GM21381 (cell line): ENCODE measurements around the gene BARHL1.

Experiments used
- ATAC-seq: cut with Tn5 transposase; IDR thresholded peaks from one replicate; pipeline ENCODE4 v1.9.1; 2021; ENCODE audit warnings: mild to moderate bottlenecking, moderate library complexity; ENCODE audit not compliant: unreplicated experiment

BARHL1 gene

DNA sequence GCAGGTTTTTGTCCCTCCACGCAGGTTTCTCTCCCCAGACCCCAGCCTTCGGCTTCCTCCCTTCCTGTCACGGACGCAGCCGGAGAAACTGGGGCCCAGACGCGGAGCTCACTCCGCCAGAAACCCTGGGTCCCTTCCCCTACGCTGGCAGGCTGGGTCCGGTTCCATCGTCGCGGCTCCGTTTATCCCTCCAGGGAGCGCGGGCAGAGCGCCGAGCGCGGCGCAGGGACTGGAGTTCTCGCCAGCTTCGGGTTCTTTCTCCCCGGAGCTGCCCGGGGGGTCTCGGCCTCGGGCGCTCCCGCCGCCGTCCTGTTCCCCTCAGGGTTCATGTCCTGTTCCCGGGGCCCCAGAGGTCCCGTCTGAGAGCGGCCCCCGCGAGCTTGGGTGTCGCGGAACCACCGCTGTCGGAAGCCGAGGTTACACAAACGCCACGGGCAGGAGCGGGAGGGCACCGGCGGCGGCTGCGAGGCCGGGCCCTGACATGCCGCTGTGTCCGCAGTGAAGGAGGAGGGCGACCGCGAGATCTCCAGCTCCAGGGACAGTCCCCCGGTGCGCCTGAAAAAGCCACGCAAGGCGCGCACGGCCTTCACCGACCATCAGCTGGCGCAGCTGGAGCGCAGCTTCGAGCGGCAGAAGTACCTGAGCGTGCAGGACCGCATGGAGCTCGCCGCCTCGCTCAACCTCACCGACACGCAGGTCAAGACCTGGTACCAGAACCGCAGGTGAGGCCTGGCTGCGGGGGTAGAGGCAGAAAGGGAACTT, 4.6 kb downstream of the BARHL1 start:
- no peak for ATAC-seq

DNA sequence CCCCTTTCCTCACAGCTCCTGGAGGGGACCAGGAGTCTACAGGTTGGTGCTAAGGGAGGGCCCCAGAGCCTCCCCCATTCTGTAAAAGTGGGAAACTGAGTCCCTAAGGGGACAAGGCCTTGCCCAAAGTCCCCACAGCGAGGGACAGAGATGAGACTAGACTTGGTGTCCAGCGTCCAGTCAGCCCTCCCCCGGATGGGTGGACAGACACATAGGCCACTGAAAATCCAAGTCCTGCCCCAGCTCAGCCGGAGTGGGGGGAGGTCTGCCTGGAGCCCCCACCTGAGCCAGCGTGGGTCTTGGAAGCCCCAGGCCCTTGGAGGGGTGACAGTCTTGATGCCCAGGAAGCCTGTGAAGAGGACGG, 5.2 kb downstream of the BARHL1 start:
- ATAC-seq = no peak

DNA sequence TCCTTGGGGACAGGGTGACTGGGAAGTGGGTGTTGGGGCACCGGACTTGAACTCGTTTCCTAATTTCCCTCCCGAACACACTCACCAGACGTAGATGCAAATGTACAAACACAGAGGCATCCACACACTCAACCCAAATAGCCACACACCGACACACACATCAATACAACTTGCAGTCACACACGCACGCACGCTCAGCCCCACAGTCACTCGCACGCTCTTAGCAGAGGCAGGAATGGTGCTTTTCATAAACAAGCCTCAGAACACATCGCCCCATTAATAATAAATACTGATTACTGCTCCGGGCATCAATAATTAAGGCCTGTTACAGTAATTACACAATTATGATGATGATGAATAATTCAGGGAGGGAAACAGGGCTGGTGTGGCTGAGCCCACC, 5.7 kb downstream of the BARHL1 start:
- ATAC-seq = no peak

DNA sequence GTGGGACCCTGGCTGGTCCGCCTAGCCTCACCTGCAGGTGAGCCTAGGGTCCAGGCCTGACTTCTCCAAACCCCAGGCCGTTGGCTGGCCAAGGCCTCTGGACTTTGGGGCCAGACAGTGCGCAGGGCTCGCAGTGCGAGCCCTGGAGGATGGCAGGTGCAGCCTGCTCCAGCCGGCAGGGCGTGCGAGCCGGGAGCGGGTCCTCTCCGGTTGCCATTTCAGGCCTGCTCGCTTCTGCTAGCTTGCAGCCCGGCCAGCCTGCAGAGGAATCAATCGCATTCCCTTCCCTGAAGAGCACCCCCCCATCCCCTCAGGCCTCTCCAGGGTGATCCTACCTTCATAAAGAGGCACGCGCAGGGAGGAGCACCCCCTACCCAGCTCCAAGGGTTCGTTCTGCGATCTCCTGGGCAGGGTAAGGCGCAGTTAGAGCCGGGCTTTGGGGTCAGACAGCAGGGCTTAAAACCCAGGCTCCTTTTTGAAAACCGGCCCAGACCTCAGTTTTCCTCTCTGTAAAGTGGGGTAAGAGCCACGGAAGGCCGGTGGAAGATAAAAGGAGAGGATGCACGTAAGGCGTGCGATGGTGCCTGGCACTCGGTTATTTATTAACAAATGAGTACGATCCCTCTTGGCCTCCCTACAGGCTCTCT, 6.2 kb downstream of the BARHL1 start:
- ATAC-seq = no peak

DNA sequence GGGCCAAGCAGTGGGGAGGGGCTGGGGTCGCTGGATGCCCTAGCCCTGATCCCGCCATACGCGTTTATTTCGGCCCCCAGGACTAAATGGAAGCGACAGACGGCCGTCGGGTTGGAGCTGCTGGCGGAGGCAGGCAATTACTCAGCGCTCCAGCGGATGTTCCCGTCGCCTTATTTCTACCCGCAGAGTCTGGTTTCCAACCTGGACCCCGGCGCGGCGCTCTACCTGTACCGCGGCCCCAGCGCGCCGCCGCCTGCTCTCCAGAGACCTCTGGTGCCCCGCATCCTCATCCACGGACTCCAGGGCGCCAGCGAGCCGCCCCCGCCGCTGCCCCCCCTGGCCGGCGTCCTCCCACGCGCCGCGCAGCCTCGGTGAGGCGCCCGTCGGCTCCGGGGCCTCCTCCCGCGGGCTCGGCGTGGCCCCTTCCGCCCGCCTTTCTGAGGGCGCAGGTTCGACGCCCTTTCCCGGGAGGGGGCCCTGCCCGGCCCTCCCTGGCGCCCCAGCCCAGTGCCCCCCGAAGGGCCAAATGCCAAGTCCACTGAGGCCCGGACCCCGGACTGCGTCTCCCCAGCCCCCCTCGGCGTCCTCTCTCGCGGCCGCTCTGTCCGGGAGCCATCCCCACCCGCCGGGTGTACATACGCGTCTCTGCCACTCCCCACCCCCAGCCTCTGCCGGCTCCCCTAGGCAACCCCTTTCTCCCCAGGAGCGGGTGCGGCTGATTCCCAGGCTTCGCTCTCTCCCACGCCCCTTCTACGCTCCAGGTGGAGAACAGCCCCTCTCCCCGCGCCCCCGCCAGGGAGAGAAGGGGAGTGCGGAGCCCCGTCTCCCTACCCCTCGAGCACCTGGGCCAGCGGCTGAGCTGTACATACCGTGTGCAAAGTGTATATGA, 7.0 kb downstream of the BARHL1 start:
- ATAC-seq = no peak

DNA sequence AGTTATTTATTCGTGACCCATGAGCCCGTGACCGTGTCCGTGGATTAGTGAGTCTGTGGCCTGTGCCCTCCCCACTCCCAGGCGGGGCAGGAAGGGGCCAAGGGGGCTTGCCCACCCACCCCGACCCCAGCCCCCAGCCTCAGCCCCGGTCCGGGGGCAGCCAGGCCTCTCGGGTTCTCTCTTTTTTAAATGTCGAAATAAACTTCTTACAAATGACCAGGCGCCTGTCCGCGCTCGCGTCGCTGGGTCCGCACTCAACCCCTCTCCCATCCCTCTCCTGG, 7.6 kb downstream of the BARHL1 start:
- ATAC-seq = no peak

DNA sequence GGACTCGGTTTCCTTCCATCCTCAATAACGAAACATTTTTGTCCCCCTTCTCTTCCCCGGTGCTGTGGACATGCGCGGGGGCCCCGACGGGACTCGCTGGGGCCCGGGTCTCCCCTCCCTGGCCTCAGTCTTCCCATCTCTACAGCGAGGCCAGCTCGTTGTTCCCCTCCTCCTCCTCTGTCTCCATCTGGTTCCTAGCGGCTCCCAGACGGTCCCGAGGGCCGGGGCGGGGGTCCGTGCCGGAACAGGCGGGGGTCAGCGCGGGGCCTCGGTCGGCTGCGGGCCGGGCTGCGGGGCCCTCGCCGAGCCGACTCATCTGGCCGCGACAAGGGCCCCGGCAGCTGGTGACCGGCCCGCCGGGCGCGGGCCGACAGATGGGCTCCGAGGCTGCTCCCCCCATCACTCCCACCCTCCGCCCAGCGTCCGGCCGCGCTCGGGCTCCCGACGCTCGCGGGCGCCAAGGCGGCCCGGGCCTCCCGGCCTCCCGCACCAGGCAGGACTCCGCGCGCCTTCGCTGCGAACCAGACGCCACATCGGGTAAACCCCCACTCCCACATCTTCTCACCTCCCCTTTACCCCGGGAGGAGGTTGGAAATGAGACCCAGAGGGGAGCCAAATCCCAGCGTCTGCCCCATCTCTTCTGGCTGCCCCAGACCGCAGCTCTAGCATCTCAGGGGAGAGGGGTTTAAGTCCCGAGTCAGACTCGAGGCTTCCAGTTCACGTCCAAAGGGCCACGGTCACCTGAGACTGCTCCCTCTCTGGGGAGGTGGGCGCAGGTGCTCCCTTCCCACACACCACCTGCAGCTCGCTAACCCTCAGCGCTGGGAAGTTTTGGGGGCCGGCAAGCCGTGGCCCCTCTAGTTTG, 8.1 kb downstream of the BARHL1 start:
- no peak for ATAC-seq

DNA sequence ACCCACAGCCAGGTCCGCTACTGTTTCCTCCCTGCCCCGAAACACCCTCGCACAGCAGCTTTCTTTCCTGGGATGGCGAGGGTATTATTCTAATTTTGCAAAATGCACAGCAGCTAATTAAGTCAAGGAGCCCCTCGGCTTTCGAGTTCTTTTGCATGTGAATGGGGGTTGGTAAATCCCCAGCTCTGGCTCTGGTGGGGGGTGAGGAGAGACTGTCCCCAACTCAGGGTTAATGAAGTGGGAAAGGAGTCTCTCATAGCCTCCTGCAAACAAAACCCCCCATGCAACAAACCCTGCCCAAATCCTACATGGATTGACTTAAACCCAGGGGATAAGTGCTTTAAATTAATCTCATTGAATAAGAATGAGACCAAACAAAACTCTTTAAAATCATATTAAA, 8.8 kb downstream of the BARHL1 start:
- no peak for ATAC-seq

DNA sequence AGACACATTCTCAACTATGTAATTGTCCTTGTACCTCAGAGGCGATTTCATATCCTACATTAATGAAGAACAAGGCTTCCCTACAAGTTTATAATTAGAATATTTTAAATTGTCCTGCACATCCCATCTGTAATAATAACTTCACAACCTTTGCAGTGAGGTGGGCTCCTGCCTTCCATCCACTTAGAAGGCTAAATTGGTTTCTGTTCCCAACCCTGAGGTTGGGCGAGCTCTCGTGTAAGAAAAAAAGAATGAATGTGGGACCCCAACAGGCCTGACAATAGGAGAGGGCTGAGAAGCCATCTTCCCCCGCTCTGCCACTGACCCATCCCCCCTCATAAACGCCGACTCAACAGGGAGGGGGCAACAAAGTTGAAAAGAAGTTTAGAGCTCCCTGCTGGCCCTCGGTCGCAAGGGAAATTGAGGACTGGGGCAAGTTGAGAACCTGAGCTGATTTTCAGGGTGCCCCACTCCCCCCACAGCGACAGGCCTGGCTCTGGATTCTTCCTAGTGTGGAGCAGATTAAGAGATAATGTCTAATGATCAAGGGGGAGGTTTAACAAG, 9.4 kb downstream of the BARHL1 start:
- ATAC-seq = no peak

DNA sequence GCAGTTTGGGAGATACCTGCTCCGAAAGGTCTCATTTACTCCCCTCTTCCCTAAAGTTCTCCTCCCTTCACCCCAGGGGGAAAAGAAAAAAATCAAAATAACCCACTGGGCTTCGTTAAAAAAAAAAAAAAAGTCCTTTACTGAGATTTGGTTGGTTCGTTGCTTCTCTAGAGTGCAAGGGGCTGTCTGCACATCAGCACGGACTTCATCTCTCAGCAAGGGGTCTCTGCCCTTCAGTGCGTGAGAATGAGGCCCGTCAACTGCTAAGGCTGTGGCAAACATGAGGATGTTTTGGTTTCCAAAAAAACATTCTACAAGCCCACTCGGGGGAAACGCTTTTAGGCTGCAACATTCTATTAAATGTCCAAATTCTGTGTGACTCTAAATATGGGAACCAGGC, 10.0 kb downstream of the BARHL1 start:
- no peak for ATAC-seq

DNA sequence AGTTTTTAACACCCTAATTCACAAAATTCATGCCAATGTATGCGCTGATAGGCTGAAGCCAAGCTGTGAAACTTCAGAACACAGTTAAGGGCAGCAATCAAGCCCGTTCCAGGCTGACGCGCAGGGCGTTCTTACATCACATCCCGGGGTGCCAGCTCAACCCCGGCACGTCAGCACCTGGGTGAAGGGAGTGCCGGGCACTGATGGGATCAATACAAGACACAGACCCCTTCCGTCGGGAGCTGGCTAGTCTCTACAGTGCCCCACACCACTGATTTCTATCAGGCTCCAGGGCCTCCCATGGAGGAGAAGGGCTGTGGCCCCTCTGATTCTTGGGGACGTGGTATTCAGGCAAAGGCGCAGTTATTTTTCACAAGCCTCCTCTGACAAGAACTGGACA, 12.0 kb downstream of the BARHL1 start:
- ATAC-seq = no peak

DNA sequence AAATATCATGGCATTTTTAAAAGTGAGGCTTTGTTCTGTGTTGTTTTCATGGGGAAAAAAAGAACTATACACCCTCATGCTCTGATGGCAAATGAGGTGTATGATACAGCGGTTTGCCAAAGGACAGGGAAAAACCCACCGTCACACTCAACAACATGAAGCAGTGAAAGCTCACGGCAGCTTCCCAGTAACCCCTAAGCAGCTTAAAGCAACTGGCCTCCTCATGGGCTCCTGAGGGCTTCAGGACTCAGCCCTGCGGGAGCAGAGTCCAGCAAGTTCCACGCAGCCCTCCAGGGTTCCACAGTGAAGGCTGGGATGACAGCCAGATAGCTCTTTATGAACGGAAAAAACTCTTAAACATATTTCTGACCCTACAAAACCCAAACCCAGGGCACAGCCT, 12.9 kb downstream of the BARHL1 start:
- no peak for ATAC-seq

DNA sequence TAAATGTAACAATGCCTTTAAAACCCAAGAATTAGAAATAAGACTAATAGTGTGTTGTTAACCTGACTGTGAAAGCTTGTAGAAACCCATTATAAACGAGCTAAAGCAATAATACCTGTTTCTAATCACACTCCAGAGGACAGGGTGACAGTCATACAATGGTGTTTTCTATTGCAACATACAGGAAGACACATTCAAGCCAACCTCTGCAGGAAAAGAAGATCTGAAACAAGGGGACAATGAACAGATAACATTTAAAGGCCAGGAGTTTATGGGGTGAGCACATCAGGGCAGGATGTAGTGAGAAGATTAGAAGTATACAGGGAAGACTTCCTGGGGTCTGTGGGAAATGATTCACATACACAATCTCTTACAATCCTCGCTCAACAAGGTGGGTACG, 13.8 kb downstream of the BARHL1 start:
- ATAC-seq = no peak

DNA sequence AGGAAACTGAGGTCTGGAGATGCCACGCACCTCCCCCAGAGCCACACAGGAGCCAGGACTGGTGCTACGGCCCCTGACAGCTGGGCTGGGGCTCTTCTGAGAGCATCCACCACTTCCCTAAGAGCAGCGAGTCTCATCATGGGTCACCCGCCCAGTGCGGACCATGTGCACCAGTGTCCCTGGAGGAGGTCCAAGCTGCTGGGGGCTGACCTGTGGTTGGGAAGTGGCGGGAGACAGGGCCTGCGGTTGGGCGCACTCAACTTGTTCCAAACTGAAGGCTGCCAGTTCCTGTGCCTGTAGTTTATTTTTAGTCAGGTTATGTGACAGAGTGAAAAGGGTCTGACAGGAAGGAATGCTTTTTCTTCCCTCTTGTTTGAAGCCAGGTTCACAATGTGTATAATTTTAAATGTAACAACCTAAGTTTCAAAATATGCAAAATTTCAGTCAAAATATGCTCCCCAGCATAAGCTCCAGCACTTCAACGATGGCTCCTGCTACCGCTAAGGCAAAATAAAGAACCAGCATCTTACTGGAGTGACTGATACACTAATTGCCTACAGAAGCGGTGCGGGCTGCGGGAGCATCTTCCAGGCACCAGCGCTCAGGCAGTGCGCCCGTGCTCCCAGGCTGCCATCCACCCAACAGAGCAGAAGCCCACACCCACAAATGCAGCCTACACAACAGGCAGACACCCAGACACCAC, 14.8 kb downstream of the BARHL1 start:
- ATAC-seq = no peak

DNA sequence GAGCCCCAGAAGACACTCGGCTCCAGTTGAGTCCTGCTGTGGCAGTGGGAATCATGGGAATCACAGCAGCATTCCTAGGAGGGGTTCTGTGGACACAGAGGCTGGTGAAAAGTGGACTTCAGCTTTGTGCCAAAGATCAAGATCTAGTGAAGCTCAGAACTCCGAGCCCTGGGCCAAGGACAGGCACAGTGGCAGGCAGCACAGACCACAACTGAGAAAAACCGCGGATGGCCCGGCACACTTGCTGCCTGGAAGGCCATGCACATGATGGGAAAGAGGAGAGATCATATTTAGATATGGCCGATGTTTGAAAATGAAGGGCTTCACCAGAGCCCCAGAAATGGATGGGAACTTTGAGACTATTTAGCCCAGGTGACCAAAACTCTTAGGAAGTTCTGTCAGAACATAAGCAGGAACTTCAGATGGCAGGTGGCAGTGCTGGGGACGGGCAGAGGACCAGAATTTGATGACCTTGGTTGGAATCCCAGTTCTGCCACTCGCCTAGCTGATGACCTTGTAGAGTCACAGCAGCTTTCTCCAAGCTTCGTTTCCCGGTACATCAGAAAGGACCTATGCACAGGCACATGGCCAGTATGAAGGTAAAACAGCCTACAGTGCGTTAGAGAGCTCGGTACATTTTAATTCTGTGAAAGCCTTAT, 18.0 kb downstream of the BARHL1 start:
- no peak for ATAC-seq

DNA sequence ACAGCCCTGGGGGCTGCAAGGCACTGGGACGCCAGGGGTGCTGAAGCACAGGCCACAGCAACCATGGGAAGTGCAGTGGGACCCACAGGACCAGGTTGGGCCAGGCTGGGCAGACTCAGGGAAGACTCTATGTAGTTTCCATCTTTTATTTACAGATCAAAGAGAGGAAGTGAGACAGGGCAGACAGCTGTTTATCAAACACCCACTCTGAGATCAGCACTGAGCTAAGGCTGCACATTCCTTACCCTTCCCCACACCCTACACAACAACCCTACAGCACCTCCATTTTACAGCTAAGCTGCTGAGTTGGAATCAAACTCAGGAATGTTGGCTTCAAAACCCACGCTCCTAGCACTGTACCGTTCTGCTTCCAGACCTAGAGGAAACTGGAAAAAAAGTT, 19.8 kb downstream of the BARHL1 start:
- ATAC-seq = no peak

DNA sequence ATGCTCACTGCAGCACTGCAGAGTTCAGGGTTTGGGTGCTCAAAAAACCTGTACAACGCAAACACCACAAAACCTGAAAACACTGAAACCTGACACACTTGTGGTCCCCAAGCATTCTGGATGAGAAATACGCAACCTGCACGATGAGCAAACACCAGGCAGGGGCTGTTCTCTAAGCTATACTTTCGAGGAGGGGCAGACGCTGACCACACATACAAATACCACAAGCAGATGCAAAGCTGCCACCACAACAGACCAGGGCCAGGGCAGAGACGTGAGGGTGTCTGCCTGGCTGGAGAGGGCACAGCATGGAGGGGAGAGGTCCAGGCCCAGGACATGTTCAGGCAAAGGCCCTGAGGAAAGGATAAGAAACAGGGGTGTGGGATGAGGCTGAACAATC, 23.0 kb downstream of the BARHL1 start:
- ATAC-seq = no peak

DNA sequence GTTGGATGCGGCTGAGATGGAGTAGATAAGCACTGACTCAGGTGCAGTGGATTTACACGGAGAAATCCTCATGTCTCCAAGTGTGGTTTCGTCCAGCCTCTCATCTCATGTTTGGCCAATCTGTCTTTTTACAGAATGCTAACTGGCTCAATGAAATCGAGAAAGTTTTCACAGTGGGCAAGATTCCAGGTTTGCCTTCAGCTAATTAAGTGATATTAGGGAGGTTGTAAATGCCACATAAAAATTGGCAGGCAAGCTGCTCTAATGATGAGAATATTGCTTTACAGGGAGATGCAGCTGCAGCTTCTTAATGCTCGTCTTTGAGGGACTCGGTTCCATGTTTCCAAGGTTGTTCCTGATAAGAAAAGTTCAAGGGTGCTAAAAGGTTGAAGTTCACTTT, 23.7 kb downstream of the BARHL1 start:
- no peak for ATAC-seq

DNA sequence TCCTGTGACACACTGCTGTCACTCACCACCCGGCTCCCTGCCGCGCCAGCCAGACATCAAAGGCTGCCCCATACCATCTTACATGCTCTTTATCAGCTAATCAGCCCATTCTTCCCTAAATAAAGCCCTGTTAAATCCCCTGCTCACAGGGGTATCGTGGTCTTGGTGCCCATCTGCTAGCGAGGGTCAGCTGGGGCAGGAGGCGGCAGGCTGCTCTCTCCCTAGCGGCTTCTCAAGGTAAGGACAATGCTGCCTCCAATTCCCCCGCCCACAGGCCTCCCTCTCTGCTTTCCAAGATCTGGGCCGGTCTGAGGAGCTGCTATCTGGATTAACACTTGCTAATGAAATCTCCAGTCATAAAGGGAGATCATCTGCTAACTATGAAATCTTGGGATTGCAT, 26.8 kb downstream of the BARHL1 start:
- ATAC-seq = no peak

DNA sequence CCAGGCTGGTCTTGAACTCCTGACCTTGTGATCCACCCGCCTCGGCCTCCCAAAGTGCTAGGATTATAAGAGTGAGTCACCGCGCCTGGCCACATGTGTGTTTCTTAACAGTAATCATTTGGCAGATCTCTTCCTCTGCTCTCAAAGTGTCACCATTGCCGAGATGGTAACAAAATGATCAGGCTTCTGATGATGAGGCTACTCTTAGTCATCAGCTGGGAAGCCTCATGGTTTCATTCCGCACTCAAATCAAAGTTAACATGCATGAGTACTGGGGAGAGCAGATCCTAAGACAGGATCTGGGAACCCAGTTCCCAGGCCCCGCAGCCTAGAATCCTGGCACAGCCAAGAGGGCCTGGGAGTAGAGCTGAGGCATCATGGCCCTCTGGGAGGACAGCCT, 27.4 kb downstream of the BARHL1 start:
- no peak for ATAC-seq
